T-helper 1 cell (primary cell): ENCODE measurements around the gene ARHGAP1.

Source experiments
- DNase-seq, 5 donors: peaks; one replicate each; pipeline ENCODE4 v3.0.0-alpha.2; 2012 to 2020

ARHGAP1 gene

GRCh38 chr11:46692450-46692849 is 8.0 kb downstream of the ARHGAP1 start:
- DNase-seq: no peak

- DNase-seq: no peak
These were observed 9.7 kb downstream of the ARHGAP1 start for GRCh38 chr11:46690702-46691101.

- no peak for DNase-seq
These were observed 13.3 kb downstream of the ARHGAP1 start for GRCh38 chr11:46686886-46687795.

GRCh38 chr11:46684367-46684766 is 16.1 kb downstream of the ARHGAP1 start:
- DNase-seq: no peak

GRCh38 chr11:46682773-46683752 is 17.4 kb downstream of the ARHGAP1 start:
- no peak for DNase-seq

GRCh38 chr11:46681814-46682213 is 18.6 kb downstream of the ARHGAP1 start:
- no peak for DNase-seq

GRCh38 chr11:46680815-46681214 is 19.6 kb downstream of the ARHGAP1 start:
- DNase-seq: no peak

- no peak for DNase-seq
These were observed 20.2 kb downstream of the ARHGAP1 start for GRCh38 chr11:46680164-46680760.

GRCh38 chr11:46679241-46680163 is 20.9 kb downstream of the ARHGAP1 start:
- DNase-seq: no peak

GRCh38 chr11:46678741-46679130 is 21.7 kb downstream of the ARHGAP1 start:
- no peak for DNase-seq

- no peak for DNase-seq
These were observed 22.3 kb downstream of the ARHGAP1 start for GRCh38 chr11:46677991-46678740.

- DNase-seq: no peak
These were observed 23.2 kb downstream of the ARHGAP1 start for GRCh38 chr11:46677169-46677568.

- DNase-seq: no peak
These were observed 23.8 kb downstream of the ARHGAP1 start for GRCh38 chr11:46676436-46677158.

GRCh38 chr11:46675949-46676348 is 24.5 kb downstream of the ARHGAP1 start:
- no peak for DNase-seq

- no peak for DNase-seq
These were observed 25.0 kb downstream of the ARHGAP1 start for GRCh38 chr11:46675288-46675851.

- DNase-seq: peak in 2 of 5 donors; percentile 7 to 29
These were observed 25.7 kb downstream of the ARHGAP1 start for GRCh38 chr11:46674463-46675287.

- no peak for DNase-seq
These were observed 26.5 kb downstream of the ARHGAP1 start for GRCh38 chr11:46673713-46674462.

- DNase-seq: no peak
These were observed 28.0 kb downstream of the ARHGAP1 start for GRCh38 chr11:46672381-46672839.
